HepG2 (cell line): ENCODE measurements around the gene SNX30. TPM values are rescaled to one million over a fixed set of nuclear protein-coding genes. Genes with fewer than 3 reads are reported as not detected.

ENCODE experiments used
- CC2D1A ChIP-seq: sonication (generic); formaldehyde crosslinking; IDR thresholded peaks from 2 replicates; pipeline ENCODE4 v1.8.1; 2023; ENCODE audit warnings: mild to moderate bottlenecking, missing genetic modification reagents
- E2F2 ChIP-seq: sonication (generic); formaldehyde crosslinking; IDR thresholded peaks from 2 replicates; pipeline ENCODE4 v1.4.0; 2020; ENCODE audit warnings: missing genetic modification reagents, borderline replicate concordance
- FOXK1 ChIP-seq: sonication (generic); formaldehyde crosslinking; IDR thresholded peaks from 2 replicates; pipeline ENCODE4 v1.4.0; 2020; ENCODE audit warnings: low read depth, missing genetic modification reagents, borderline replicate concordance
- GATAD1 ChIP-seq: IDR thresholded peaks from 2 replicates; pipeline ENCODE4 v1.6.1; 2016; ENCODE audit warnings: missing genetic modification reagents, missing compliant biosample characterization
- GLMP ChIP-seq: sonication (generic); formaldehyde crosslinking; IDR thresholded peaks from 2 replicates; pipeline ENCODE4 v1.9.0; 2021; ENCODE audit warnings: missing genetic modification reagents, mild to moderate bottlenecking, borderline replicate concordance
- NAIF1 ChIP-seq: sonication (generic); formaldehyde crosslinking; IDR thresholded peaks from 2 replicates; pipeline ENCODE4 v1.5.0; 2020; ENCODE audit warnings: mild to moderate bottlenecking, missing genetic modification reagents, borderline replicate concordance
- NFRKB ChIP-seq: fragments of 450-650 bp; IDR thresholded peaks from 2 replicates; pipeline ENCODE4 v1.6.1; 2017
- NRL ChIP-seq: sonication (generic); formaldehyde crosslinking; IDR thresholded peaks from 2 replicates; pipeline ENCODE4 v1.5.0; 2020; ENCODE audit warnings: missing genetic modification reagents, mild to moderate bottlenecking, moderate library complexity, borderline replicate concordance
- POGZ ChIP-seq: sonication (generic); formaldehyde crosslinking; IDR thresholded peaks from 2 replicates; pipeline ENCODE4 v1.4.0; 2020; ENCODE audit warnings: mild to moderate bottlenecking, missing genetic modification reagents
- SP2 ChIP-seq: sonication (generic); formaldehyde crosslinking; IDR thresholded peaks from 2 replicates; pipeline ENCODE4 v1.5.1; 2020; ENCODE audit warnings: mild to moderate bottlenecking, missing genetic modification reagents
- TRAFD1 ChIP-seq: sonication (generic); formaldehyde crosslinking; IDR thresholded peaks from 2 replicates; pipeline ENCODE4 v1.5.1; 2020; ENCODE audit warnings: missing genetic modification reagents, mild to moderate bottlenecking, borderline replicate concordance
- UBTF ChIP-seq: sonication (generic); formaldehyde crosslinking; IDR thresholded peaks from 2 replicates; pipeline ENCODE4 v1.4.0; 2020; ENCODE audit warnings: mild to moderate bottlenecking, missing genetic modification reagents
- ZMAT5 ChIP-seq: sonication (generic); formaldehyde crosslinking; IDR thresholded peaks from 2 replicates; pipeline ENCODE4 v1.5.0; 2020; ENCODE audit warnings: mild to moderate bottlenecking, low read depth, missing genetic modification reagents, borderline replicate concordance
- ZNF274 ChIP-seq: sonication (generic); formaldehyde crosslinking; IDR thresholded peaks from 2 replicates; pipeline ENCODE4 v1.5.1; 2020; ENCODE audit warnings: mild to moderate bottlenecking, missing genetic modification reagents
- ZNF296 ChIP-seq: sonication (generic); formaldehyde crosslinking; conservative IDR thresholded peaks from 2 replicates; pipeline ENCODE4 v1.5.0; 2020; ENCODE audit warnings: mild to moderate bottlenecking, missing genetic modification reagents
- ZNF3 ChIP-seq: IDR thresholded peaks from 2 replicates; pipeline ENCODE4 v1.7.0; 2017; ENCODE audit warnings: inconsistent platforms
- ZNF589 ChIP-seq: sonication (generic); formaldehyde crosslinking; conservative IDR thresholded peaks from 2 replicates; pipeline ENCODE4 v1.8.0; 2022; ENCODE audit warnings: mild to moderate bottlenecking, moderate library complexity, missing genetic modification reagents
- ZNF607 ChIP-seq: sonication (generic); formaldehyde crosslinking; IDR thresholded peaks from 2 replicates; pipeline ENCODE4 v1.5.1; 2020; ENCODE audit warnings: missing genetic modification reagents, mild to moderate bottlenecking, borderline replicate concordance
- ZNF709 ChIP-seq: sonication (generic); formaldehyde crosslinking; IDR thresholded peaks from 2 replicates; pipeline ENCODE4 v1.5.0; 2020; ENCODE audit warnings: mild to moderate bottlenecking, missing genetic modification reagents
- ZNF792 ChIP-seq: IDR thresholded peaks from 2 replicates; pipeline ENCODE4 v1.6.1; 2016
- ZSCAN5A ChIP-seq: sonication (generic); formaldehyde crosslinking; IDR thresholded peaks from 2 replicates; pipeline ENCODE4 v1.8.0; 2022; ENCODE audit warnings: mild to moderate bottlenecking, missing genetic modification reagents, borderline replicate concordance
- polyA plus RNA-seq, 8 experiments: library from polyadenylated mRNA; depleted of rRNA in 3 of 8; stranded (reverse) in 7 of 8; unstranded in 1 of 8; fragments of >200 nt; fragmentation: Illumina TruSeq in 4 of 8; extraction: Trizol in 4 of 8; gene quantifications; 2 replicates each; pipeline versions ENCODE4 v1.2.1 to v1.2.3, GENCODE V29; 2011 to 2016; ENCODE audit warnings: low read depth in 4 of 8, missing spikeins in 1 of 8, mixed read lengths in 1 of 8; ENCODE audit not compliant: insufficient read depth in 1 of 8
- total RNA-seq, 5 experiments: library from RNA; depleted of rRNA; stranded (reverse); fragments of >200 nt; fragmentation: Illumina TruSeq; extraction: Trizol; gene quantifications; 2 replicates each; pipeline ENCODE4 v1.2.3, GENCODE V29; 2016; ENCODE audit warnings: low read depth in 1 of 5

Gene SNX30
- total and polyA plus RNA-seq, 2 of the 13 experiments (the other 11 are each of a cell fraction or from before 2014, with no cell fraction given): 4.4 to 12.4 TPM

- TF ChIP-seq GLMP (CRISPR knock-in tag): no peak
- TF ChIP-seq GATAD1 (CRISPR knock-in tag): peak; percentile 71
- no peak for TF ChIP-seq ZNF589 (CRISPR knock-in tag)
- no peak for TF ChIP-seq ZNF296 (CRISPR knock-in tag)
- TF ChIP-seq NRL (CRISPR knock-in tag): peak; percentile 76
- TF ChIP-seq NFRKB: no peak
- no peak for TF ChIP-seq TRAFD1
- no peak for TF ChIP-seq E2F2 (CRISPR knock-in tag)
- peak; percentile 81 for TF ChIP-seq ZNF792 (CRISPR knock-in tag)
- TF ChIP-seq FOXK1: peak; percentile 41; the same call in 1 of the 2 replicates
- TF ChIP-seq ZNF3 (CRISPR knock-in tag): no peak
- peak; percentile 30; the same call in 1 of the 2 replicates for TF ChIP-seq SP2
- peak; percentile 71; the same call in 1 of the 2 replicates for TF ChIP-seq ZNF607 (CRISPR knock-in tag)
- no peak for TF ChIP-seq CC2D1A
- no peak for TF ChIP-seq ZNF274 (CRISPR knock-in tag)
- peak; percentile 92 for TF ChIP-seq POGZ (CRISPR knock-in tag)
- TF ChIP-seq ZMAT5: no peak
- TF ChIP-seq UBTF (CRISPR knock-in tag): peak; percentile 58
- 0 out of 2 replicates have a peak, but pooled peaks have one; percentile 46 for TF ChIP-seq NAIF1 (CRISPR knock-in tag)
- 0 out of 2 replicates have a peak, but pooled peaks have one; percentile 59 for TF ChIP-seq ZNF709 (CRISPR knock-in tag)
- no peak; the same call in 1 of the 2 replicates for TF ChIP-seq ZSCAN5A (CRISPR knock-in tag)
Measured at GRCh38 chr9:112750016-112750763, at the start of gene SNX30 (continued).
